DND-41 (cell line): ENCODE measurements around the gene PLXNA4.

ENCODE experiments used
- ATAC-seq: fragments of 200-7000 bp; cut with Tn5 transposase; 3 replicates; pipeline ENCODE4 v1.9.1; 2021; ENCODE audit warnings: low read depth; ENCODE audit not compliant: insufficient read depth
- DNase-seq: peaks from one replicate; pipeline ENCODE4 v3.0.0-alpha.2; 2020
- H2AFZ ChIP-seq: 2 replicates; pipeline ENCODE4 v1.6.0; 2012; ENCODE audit warnings: low read depth, low read length
- H3K27ac ChIP-seq: 2 replicates; pipeline ENCODE4 v1.5.1; 2012; ENCODE audit warnings: low read length, inconsistent platforms
- H3K27me3 ChIP-seq: fragments of 200-600 bp; sonication (generic); 2 replicates; pipeline ENCODE4 v1.6.0; 2012; ENCODE audit warnings: low read length, mild to moderate bottlenecking, inconsistent platforms; ENCODE audit not compliant: insufficient read depth, poor library complexity
- H3K36me3 ChIP-seq: 2 replicates; pipeline ENCODE4 v1.5.1; 2012; ENCODE audit warnings: low read length, inconsistent platforms; ENCODE audit not compliant: insufficient read depth
- H3K4me1 ChIP-seq: 2 replicates; pipeline ENCODE4 v1.5.1; 2012; ENCODE audit warnings: mild to moderate bottlenecking, low read length; ENCODE audit not compliant: insufficient read depth
- H3K4me2 ChIP-seq: 2 replicates; pipeline ENCODE4 v1.6.0; 2012; ENCODE audit warnings: mild to moderate bottlenecking, moderate library complexity, low read length, inconsistent platforms; ENCODE audit not compliant: insufficient read depth
- H3K4me3 ChIP-seq, 2 experiments: fragments of 200-600 bp in 1 of 2; shearing (Covaris generic) in 1 of 2; 2 replicates each; pipeline ENCODE4 v1.5.1; 2012 to 2016; ENCODE audit warnings: inconsistent platforms in 2 of 2, low read length in 2 of 2, mild to moderate bottlenecking in 2 of 2, low read depth in 1 of 2, moderate library complexity in 1 of 2
- H3K79me2 ChIP-seq: 2 replicates; pipeline ENCODE4 v1.6.0; 2012; ENCODE audit warnings: low read length, inconsistent platforms; ENCODE audit not compliant: insufficient read depth
- H3K9ac ChIP-seq: 2 replicates; pipeline ENCODE4 v1.6.0; 2012; ENCODE audit warnings: low read depth, mild to moderate bottlenecking, inconsistent platforms, low read length, moderate library complexity
- H3K9me3 ChIP-seq: 2 replicates; pipeline ENCODE4 v1.5.1; 2012; ENCODE audit warnings: low read length, moderate library complexity, mild to moderate bottlenecking, inconsistent platforms; ENCODE audit not compliant: insufficient read depth, severe bottlenecking
- H4K20me1 ChIP-seq: 2 replicates; pipeline ENCODE4 v1.6.0; 2012; ENCODE audit warnings: low read length; ENCODE audit not compliant: insufficient read depth
- EZH2 ChIP-seq: IDR thresholded peaks from 3 replicates; pipeline ENCODE4 v1.6.1; 2012; ENCODE audit warnings: borderline replicate concordance, low read depth, mild to moderate bottlenecking, moderate library complexity, low read length, inconsistent platforms; ENCODE audit not compliant: severe bottlenecking
- TF ChIP-seq, protein P1 (sequence below): IDR thresholded peaks from 2 replicates; pipeline ENCODE4 v1.5.1; 2012; ENCODE audit warnings: borderline replicate concordance, low read length, moderate library complexity, mild to moderate bottlenecking; ENCODE audit not compliant: poor library complexity, severe bottlenecking; ENCODE audit errors: extremely low read depth

Gene PLXNA4

DNA sequence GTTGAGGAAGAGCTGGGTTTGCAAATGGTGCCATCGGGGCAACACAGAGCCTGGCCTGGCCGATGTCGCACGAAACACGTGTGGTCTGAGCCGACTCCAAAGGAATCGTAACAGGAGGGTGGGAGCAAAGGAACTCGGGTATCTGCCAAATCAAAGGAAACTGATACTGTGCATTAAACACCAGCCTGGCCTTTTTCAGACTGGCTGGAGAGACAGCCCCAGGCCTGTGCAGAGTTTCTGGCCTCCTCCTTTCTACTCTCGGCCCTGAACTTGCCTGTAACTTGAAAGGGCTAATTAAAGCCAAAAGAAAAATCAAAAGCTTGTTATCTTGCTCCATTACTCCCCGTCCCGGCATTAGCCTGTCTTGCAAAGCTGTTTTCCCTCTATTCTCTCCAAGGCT, 71.4 kb downstream of the PLXNA4 start:
- Histone ChIP-seq H4K20me1 (no peaks in the 10 kb centered on the region), H3K9me3 (no peaks in the 10 kb centered on the region), H3K9ac (no peak overlapping the region), H2AFZ (no peak overlapping the region), H3K27me3 (no peaks in the 10 kb centered on the region), H3K4me2 (no peak overlapping the region), H3K36me3 (no peaks in the 10 kb centered on the region), H3K27ac (no peak overlapping the region), H3K79me2 (no peaks in the 10 kb centered on the region), H3K4me3 (no peak overlapping the region), H3K4me1 (no peaks in the 10 kb centered on the region)
- DNase-seq (no peak), ATAC-seq (no peak)
- no peak for TF ChIP-seq EZH2
- TF ChIP-seq, protein P1, sequence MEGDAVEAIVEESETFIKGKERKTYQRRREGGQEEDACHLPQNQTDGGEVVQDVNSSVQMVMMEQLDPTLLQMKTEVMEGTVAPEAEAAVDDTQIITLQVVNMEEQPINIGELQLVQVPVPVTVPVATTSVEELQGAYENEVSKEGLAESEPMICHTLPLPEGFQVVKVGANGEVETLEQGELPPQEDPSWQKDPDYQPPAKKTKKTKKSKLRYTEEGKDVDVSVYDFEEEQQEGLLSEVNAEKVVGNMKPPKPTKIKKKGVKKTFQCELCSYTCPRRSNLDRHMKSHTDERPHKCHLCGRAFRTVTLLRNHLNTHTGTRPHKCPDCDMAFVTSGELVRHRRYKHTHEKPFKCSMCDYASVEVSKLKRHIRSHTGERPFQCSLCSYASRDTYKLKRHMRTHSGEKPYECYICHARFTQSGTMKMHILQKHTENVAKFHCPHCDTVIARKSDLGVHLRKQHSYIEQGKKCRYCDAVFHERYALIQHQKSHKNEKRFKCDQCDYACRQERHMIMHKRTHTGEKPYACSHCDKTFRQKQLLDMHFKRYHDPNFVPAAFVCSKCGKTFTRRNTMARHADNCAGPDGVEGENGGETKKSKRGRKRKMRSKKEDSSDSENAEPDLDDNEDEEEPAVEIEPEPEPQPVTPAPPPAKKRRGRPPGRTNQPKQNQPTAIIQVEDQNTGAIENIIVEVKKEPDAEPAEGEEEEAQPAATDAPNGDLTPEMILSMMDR, result no peak

DNA sequence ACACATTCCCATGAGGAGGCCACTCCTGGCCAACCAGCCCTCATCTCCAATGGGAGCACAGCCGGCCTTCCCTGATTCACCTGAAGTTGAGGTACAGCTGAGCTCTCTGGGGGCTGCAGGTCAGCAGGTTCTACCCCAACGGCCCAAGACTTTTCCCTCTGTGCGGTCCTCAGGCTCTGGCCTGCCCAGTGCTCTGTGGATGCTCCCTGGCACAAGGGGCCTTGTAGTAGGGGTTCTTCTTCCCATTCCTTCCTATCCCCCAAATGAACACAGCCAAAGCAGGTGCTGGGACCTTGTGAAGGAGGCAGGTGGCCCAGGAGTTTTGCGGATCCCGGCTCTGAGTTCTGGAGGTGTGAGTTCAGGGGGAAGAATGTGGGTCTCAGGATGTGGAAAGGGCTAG, 72.2 kb downstream of the PLXNA4 start:
- no peaks in the 10 kb centered on the region for H3K36me3 ChIP-seq
- no peak overlapping the region for H3K4me2 ChIP-seq
- H3K9ac ChIP-seq, result no peak overlapping the region
- H3K9me3 ChIP-seq, result no peaks in the 10 kb centered on the region
- no peaks in the 10 kb centered on the region for H4K20me1 ChIP-seq
- no peaks in the 10 kb centered on the region for H3K4me1 ChIP-seq
- no peaks in the 10 kb centered on the region for H3K27me3 ChIP-seq
- no peak overlapping the region for H3K27ac ChIP-seq
- no peaks in the 10 kb centered on the region for H3K79me2 ChIP-seq
- no peak overlapping the region for H3K4me3 ChIP-seq
- no peak for TF ChIP-seq EZH2
- TF ChIP-seq, protein P1, result no peak
- no peak overlapping the region for H2AFZ ChIP-seq
- ATAC-seq (no peak), DNase-seq (no peak)

DNA sequence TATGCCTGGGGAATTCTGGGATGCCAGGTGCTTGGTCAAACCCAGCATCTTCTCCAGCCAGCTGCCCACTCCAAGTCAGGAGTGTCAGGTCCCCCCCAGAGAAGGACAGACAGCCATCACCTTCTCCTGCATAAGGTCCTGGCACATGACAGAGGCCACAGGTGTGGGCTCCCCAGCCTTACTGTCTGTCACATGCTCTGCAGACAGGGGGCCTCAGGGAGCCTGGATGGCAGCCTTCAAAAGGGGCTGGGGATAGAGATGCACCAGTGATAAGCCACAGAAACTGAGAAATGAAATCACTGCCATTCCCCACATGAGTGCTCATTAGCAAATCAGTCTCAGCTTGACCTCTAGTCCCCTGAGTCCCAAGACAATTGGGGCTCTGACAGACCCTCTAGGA, 72.9 kb downstream of the PLXNA4 start:
- TF ChIP-seq EZH2, result no peak
- TF ChIP-seq, protein P1, result peak; percentile 14
- Histone ChIP-seq H3K36me3 (no peaks in the 10 kb centered on the region), H3K79me2 (no peaks in the 10 kb centered on the region), H3K27ac (no peak overlapping the region), H3K9me3 (no peaks in the 10 kb centered on the region), H3K4me2 (no peak overlapping the region), H2AFZ (no peak overlapping the region), H3K4me3 (no peak overlapping the region), H4K20me1 (no peaks in the 10 kb centered on the region), H3K4me1 (no peaks in the 10 kb centered on the region), H3K27me3 (no peaks in the 10 kb centered on the region), H3K9ac (no peak overlapping the region)
- ATAC-seq, result no peak
- no peak for DNase-seq

DNA sequence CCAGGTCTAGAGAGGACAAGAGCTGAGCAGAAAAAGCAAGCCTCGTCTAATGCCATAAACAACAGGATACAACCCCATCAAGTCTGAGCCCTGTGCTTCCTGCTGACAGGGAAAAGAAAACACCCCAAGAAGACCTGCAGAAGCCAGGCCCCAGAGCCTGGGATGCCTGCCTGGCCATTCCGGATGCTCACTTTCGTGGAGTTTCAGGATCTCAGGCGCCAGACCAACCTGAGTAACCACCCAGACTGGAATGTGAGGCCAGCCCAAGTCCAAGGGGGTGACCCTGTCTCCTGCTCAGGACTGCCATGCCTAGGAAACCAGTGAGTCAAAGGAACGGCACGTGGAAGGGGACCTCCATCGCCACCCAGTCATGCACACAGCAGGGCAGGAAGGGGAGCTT, 74.3 kb downstream of the PLXNA4 start:
- TF ChIP-seq EZH2, result no peak
- TF ChIP-seq, protein P1, result no peak
- Histone ChIP-seq H3K4me1 (no peaks in the 10 kb centered on the region), H3K27ac (no peak overlapping the region), H4K20me1 (no peaks in the 10 kb centered on the region), H3K9ac (no peak overlapping the region), H3K4me3 (no peak overlapping the region), H3K27me3 (no peaks in the 10 kb centered on the region), H2AFZ (no peak overlapping the region), H3K4me2 (no peak overlapping the region), H3K36me3 (no peaks in the 10 kb centered on the region), H3K9me3 (no peaks in the 10 kb centered on the region), H3K79me2 (no peaks in the 10 kb centered on the region)
- no peak for DNase-seq
- ATAC-seq, result no peak
